Left ventricle myocardium inferior (tissue), 1 donor: ENCODE results near the gene EPN2. TPM values are rescaled to one million over a fixed set of nuclear protein-coding genes. Genes with fewer than 3 reads are reported as not detected.
A peak's percentile ranks its signal among the peaks of the same experiment; 100 is the strongest.

Source experiments
- DNase-seq: peaks from one replicate; pipeline ENCODE4 v3.0.0-alpha.2; 2020
- H3K27ac ChIP-seq: fragments of 200-600 bp; replicated peaks from 2 replicates; pipeline ENCODE4 v1.8.0; 2021
- H3K27me3 ChIP-seq: fragments of 200-600 bp; 2 replicates; pipeline ENCODE4 v1.8.0; 2021; ENCODE audit warnings: low read depth
- H3K36me3 ChIP-seq: fragments of 200-600 bp; 2 replicates; pipeline ENCODE4 v1.8.0; 2021
- H3K4me1 ChIP-seq: fragments of 200-600 bp; 2 replicates; pipeline ENCODE4 v1.8.0; 2021
- H3K4me3 ChIP-seq: fragments of 200-600 bp; 2 replicates; pipeline ENCODE4 v1.8.0; 2021; ENCODE audit warnings: mild to moderate bottlenecking, moderate library complexity
- H3K9me3 ChIP-seq: fragments of 200-600 bp; replicated peaks from 2 replicates; pipeline ENCODE4 v1.8.0; 2021
- intact Hi-C: fragments of 100-400 bp; cut with micrococcal nuclease; formaldehyde crosslinking; loops from one replicate; pipeline ENCODE4 v1.11.0; 2022
- total RNA-seq: library from RNA; stranded (reverse); fragmentation: NEBNext Ultra II Directional; extraction: Animal tissue kit (Norgen Biotek cat#: 25700); gene quantifications from one replicate; pipeline ENCODE4 v1.2.1, GENCODE V29; 2021
- TF ChIP-seq, protein P1 (sequence below): fragments of 200-600 bp; IDR thresholded peaks from 2 replicates; pipeline ENCODE4 v1.8.0; 2021; ENCODE audit warnings: antibody characterized with exemption, mild to moderate bottlenecking, borderline replicate concordance
- donor health status: DM: no; HTN: yes; CAD: no; lungs with severe emphysema.

EPN2 gene
- total RNA-seq, 1 donor from 2014 or later: 71.7 TPM

DNA sequence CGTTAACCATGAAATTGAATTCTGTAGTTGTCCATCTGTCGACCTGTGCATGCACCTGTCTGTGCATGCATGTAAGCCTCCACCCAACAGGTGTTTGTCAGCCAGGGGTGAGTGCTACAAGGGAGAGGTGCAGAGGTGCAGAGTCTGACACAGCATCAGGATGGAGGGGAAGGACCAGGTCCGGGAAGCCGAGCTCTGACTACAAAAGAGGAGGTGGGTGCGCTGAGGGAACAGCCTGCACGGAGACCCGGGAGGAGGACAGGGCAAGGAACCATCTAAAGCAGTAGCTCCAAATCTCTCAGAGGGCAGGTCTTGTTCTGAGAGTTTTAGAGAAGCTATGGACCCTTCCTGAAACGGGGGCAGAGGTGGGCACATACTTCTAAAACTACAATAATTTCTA, 71.2 kb downstream of the EPN2 start:
- H3K4me1 ChIP-seq: peaks cover 87% of the 10 kb centered on the region
- DNase-seq: no peak
- peaks cover 31% of the 10 kb centered on the region for H3K36me3 ChIP-seq
- no peaks in the 10 kb centered on the region for H3K27me3 ChIP-seq
- TF ChIP-seq, protein P1, sequence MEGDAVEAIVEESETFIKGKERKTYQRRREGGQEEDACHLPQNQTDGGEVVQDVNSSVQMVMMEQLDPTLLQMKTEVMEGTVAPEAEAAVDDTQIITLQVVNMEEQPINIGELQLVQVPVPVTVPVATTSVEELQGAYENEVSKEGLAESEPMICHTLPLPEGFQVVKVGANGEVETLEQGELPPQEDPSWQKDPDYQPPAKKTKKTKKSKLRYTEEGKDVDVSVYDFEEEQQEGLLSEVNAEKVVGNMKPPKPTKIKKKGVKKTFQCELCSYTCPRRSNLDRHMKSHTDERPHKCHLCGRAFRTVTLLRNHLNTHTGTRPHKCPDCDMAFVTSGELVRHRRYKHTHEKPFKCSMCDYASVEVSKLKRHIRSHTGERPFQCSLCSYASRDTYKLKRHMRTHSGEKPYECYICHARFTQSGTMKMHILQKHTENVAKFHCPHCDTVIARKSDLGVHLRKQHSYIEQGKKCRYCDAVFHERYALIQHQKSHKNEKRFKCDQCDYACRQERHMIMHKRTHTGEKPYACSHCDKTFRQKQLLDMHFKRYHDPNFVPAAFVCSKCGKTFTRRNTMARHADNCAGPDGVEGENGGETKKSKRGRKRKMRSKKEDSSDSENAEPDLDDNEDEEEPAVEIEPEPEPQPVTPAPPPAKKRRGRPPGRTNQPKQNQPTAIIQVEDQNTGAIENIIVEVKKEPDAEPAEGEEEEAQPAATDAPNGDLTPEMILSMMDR: no peak
- intact Hi-C loops: no loop called here
- no peak overlapping the region for H3K4me3 ChIP-seq
- H3K9me3 ChIP-seq: no peaks in the 10 kb centered on the region
- H3K27ac ChIP-seq: no peak overlapping the region

DNA sequence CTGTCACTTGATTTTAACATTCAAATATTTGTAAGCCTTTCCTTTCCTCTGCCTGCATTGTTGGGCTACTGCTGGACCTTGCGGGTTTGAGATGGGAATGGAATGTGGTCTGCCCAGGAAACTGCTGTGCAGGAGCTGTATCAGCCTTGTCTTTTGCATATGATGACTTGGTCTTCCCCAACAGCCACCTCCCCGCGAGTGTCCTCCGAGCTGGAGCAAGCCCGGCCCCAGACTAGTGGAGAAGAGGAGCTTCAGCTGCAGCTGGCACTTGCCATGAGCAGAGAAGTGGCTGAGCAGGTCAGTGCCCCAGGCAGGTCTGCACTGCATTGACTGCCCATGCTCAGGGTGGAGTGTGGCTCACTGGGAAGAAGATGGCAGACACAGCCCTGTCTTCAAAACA, 72.5 kb downstream of the EPN2 start:
- peaks cover 35% of the 10 kb centered on the region for H3K36me3 ChIP-seq
- TF ChIP-seq, protein P1: no peak
- no peak overlapping the region for H3K4me3 ChIP-seq
- no peaks in the 10 kb centered on the region for H3K27me3 ChIP-seq
- no peaks in the 10 kb centered on the region for H3K9me3 ChIP-seq
- DNase-seq: no peak
- peaks cover 87% of the 10 kb centered on the region for H3K4me1 ChIP-seq
- no peak overlapping the region for H3K27ac ChIP-seq
- intact Hi-C loops: no loop called here

DNA sequence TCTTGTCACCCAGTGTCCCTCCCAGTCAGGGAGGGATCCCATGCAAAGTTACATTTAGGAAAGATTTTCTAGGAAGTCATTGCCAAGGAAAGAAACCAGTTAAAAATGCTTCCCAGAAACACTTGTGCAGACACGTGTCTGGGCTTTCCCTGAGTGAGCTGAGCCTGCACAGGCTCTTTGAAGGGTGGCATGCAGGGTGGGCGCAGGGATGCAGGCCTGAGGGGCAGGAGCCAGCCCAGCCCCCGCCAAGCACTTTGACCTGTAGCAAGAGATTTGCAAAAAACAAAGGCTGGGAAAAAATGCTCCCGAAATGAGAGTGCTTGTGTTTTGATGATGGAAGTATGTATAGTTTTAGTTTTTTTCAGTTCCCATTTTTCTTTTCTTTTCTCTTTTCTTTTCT, 73.0 kb downstream of the EPN2 start:
- TF ChIP-seq, protein P1: no peak
- Histone ChIP-seq H3K4me3 (no peak overlapping the region), H3K27ac (no peak overlapping the region), H3K27me3 (no peaks in the 10 kb centered on the region), H3K4me1 (peaks cover 83% of the 10 kb centered on the region), H3K9me3 (no peaks in the 10 kb centered on the region), H3K36me3 (peaks cover 38% of the 10 kb centered on the region)
- intact Hi-C loops: no loop called here
- no peak for DNase-seq

DNA sequence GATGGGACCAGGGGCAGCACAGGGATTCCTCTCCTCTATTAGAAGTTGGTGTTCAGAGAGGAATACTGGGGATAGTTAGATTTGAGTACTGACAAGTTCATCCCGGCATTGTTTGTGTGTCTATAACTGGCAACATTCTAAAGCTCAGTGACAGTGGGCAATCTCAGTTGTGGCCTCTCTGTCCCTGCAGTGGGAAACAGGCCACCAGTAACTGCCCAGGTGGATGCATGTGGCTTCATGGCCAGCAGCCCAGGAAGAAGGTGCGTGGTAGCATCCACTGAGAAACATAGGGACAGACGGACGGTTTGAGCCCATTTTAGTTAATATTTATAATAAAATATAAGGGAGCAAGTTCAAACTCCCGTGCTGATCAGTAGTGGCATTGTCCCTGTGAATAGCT, 73.8 kb downstream of the EPN2 start:
- intact Hi-C loops: no loop called here
- no peak overlapping the region for H3K4me3 ChIP-seq
- H3K4me1 ChIP-seq: peaks cover 74% of the 10 kb centered on the region
- TF ChIP-seq, protein P1: no peak
- peak overlapping the region; percentile 78 for H3K27ac ChIP-seq
- no peak for DNase-seq
- no peaks in the 10 kb centered on the region for H3K27me3 ChIP-seq
- no peaks in the 10 kb centered on the region for H3K9me3 ChIP-seq
- H3K36me3 ChIP-seq: peaks cover 46% of the 10 kb centered on the region

DNA sequence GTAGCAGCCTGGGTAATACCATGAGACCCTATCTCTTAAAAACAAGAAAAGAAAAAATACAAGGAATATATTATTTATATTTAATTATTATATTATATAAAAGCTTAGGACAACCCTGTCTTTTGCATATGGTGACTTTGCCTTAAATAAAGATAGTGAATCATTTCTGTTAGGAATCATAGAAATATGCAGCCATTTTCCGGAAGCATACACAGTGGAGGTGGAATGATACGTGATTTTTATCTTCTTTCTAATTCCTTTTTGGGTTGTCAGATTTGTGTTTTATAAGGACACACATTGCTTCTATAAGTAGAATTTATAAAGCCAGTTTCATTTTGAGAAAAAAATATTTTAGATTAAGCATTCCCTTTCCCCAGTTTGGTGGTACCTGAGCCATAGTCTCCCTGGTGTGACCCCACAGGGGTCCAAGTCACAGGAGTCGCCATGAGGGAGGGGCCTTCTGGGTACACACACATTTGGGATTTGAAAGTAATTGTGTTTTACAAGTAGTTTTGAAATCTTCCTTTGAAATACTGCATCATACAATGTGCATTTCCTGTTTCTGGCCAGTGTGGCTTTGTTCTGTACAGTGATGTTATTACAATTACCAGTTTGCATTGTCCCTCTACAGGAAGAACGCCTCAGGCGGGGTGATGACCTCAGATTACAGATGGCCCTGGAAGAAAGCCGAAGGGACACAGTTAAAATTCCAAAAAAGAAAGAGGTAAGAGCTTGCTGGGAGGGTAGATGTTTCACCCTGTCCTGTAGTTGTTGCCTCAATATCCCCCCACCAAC, 74.5 kb downstream of the EPN2 start:
- DNase-seq: no peak
- H3K27me3 ChIP-seq: no peaks in the 10 kb centered on the region

More for the DNA sequence above, 74.5 kb downstream of the EPN2 start:
- peaks cover 52% of the 10 kb centered on the region for H3K36me3 ChIP-seq
- H3K4me3 ChIP-seq: no peak overlapping the region
- intact Hi-C loops: no loop called here
- TF ChIP-seq, protein P1: no peak
- no peaks in the 10 kb centered on the region for H3K9me3 ChIP-seq
- peak overlapping the region; percentile 78 for H3K27ac ChIP-seq
- peaks cover 74% of the 10 kb centered on the region for H3K4me1 ChIP-seq
